Measurements from ENCODE around the gene DNER.
"Not testable (repeated sequence)": the region's sequence is repeated elsewhere in the genome, so short reads cannot be mapped to it uniquely, and the experiment has no call there.

DNER gene

DNA sequence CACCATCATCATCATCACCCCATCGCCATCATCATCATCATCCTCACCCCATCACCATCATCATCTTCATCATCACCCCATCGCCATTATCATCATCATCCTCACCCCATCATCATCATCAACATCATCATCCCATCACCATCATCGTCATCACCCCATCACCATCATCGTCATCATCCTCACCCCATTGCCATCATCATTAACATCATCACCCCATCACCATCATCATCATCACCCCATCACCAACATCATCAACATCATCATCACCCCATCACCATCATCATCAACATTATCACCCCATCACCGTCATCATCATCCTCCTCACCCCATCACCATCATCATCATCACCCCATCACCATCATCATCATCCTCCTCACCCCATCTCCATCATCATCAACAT lies 151.0 kb downstream of the DNER start:
- DNase-seq (ENCODE audit: low read depth), result no peak

DNA sequence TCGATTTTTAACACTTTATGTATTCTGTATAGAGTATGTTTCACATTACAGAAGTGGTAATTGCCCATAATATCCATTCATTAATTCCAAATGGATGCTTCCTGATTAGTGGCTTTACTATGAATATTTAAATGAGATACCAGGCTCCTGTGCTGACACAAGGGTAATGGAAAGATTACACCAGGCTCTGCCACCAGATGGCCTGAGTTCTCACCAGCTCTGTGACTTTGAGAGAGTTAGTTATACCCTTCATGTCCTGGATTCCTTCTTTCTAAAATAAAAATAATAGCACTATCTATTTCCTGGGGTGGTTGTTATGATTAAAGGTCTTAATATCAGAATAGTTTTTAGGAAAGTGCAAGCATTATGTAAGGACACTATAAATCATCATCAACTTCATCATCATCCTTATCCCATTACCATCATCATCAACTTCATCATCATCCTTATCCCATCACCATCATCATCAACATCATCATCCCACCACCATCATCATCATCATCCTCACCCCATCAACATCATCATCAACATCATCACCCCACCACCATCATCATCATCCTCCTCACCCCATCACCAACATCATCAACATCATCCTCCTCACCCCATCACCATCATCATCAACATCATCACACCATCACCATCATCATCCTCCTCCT lies 151.8 kb downstream of the DNER start:
- DNase-seq (ENCODE audit: low read depth), result no peak

DNA sequence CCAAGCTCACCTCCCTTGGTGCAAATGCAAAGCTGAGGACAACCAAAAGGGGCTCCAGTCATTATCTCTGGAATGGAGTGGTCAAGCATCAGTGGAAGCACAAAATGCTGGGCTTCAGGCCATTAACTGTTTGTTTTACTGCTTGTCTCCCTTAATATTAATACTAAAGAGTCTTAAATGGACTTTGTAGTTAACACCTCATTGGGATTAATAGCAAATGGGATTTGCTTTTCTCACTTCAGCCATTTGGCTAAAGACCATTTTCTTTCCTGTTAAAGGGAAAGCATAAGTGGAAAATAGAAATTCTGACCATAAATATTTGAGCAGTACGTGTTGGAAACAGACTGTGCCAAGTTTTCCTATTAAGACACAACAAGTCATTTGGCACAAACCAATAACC lies 154.4 kb downstream of the DNER start:
- DNase-seq (ENCODE audit: low read depth), result no peak

DNA sequence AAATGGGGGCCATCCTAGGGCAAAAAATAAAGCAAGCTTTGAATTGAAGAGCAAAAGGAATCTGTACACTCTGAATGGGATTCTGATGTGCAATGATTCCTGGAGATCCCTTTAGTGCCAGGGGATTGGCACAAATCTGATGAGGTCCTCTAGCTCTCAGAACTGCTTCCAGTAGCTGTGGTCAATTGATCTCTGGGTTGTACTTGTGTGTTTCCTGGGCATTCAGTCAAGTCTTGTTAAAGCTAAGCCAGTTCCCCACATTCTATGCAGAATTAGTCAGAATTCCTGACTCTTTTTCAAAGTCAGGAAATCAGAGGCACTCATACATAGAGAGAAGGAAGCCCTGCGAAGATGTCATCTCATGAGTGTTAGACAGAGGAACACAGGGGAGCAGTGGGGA lies 161.3 kb downstream of the DNER start:
- no peak for DNase-seq (ENCODE audit: low read depth)

DNA sequence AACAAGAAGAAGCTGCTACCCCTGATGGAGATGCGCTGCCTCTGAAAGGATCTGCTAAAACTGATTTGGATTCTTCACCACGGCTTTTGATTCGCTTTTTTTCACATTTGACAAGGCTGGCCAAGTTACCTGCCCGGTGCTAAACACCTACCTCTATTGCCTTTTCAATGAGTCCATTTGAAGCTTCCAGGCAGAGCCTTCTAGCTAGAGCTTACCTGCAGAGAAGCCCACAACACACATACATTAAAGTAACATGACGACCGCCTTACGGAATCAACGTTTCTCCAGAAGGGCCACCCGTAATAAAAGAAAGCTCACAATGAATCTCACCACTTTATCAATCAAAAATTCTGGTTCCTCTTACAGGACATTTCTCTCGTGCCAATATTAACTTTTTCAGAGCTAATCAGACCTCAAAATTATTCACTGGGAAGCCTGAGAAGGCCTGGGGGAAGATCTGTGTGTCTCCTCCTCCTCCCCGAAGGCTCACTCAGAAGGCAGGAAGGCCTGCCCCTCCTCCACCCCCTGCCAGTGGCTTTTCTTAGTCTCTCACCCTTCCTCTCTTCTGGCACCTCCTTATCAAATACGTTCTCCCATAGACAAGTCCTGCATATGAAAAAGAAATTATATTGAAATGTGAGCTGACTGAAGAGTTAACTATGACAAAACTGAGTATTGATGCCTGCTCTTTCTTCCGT lies 171.0 kb downstream of the DNER start:
- no peak for DNase-seq (ENCODE audit: low read depth)

DNA sequence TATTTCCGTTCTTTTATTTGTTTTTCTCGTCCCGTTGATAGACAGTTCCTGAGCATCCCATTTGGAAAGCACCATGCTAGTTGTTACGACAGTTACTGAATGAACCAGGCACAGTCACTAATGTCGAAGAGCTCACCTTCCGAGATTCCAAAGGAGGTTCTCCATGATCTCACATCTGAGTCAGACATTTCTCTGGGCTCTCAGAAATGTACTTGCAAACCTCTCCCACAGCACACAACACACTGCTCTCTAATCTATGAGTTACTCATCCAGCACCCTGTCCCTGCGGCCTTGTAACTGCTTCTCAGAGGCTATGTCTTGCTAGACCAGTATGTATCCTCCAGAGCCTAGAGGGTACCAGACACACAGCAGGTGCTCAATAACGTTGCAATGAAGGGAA lies 174.7 kb downstream of the DNER start:
- no peak for DNase-seq (ENCODE audit: low read depth)

DNA sequence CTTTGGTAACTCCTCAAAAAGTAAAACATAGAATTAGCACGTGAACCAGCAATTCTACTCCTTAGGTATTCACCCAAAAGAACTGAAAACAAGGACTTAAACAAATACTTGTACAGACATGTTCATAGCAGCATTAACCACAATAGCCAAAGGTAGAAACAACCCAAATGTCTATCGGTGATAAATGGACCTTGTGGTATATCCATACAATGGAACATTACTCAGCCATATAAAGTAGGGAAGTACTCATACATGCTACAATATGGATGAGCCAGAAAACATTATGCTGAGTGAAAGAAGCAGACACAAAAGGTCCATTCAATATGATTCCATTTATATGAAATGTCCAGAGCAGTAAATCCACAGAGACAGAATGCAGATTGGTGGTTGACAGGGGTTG lies 182.8 kb downstream of the DNER start:
- no peak for DNase-seq (ENCODE audit: low read depth)

DNA sequence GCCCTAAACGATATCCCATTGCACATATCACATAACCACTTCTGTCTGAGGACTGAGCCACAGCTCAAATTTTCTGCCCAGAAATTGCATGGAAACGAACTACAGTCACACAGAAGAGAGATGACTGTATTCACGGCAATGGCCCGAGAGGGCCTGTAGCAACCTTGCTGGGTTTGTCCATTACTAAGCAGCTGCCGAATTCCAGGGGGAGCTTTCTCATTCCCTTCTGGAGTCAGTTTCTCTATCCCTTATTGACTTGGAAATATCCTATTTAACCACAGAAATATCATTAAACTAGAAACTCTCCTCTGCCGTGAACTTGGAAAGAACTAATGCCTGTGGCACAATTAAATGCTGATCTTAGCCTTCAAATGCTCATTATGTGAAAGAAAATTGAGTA lies 183.9 kb downstream of the DNER start:
- no peak for DNase-seq (ENCODE audit: low read depth)

DNA sequence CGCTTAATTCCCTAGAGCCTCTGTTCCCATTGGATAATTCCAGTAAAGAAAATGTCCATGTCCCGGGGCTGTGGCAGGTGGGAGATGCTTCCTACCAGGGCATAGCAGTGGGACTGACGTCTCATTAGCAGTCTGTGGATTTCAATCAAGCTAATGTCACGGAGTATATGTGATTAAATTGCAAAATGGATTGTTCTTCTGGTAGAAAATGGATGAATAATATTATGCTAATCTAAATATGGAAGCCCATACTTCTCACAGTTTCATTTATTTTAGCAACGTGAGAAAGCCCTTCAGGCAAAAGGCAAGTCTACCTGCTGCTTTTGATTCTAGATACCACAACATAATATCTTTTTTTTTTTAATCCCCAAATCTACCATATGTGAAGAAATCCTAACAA lies 185.5 kb downstream of the DNER start:
- no peak for DNase-seq (ENCODE audit: low read depth)

DNA sequence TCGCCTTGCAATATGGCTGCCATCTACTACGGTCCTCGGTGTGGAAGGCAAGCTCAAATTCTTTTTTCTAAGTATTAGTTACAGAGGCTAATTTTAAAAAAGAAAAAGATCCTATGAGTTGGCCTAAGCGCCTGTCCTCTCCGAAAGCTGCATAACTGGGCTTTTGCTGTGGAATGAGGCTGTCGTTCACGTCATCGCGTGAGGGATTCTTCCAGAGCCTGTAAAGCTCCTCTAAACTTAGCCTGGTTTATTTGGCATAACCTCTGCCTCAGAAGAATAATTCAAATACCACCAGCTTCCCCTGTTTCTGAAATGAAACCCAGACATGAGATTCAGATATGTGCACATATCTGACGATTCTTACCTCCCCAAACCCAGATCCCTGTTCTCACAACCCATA lies 187.4 kb downstream of the DNER start:
- no peak for DNase-seq (ENCODE audit: low read depth)

DNA sequence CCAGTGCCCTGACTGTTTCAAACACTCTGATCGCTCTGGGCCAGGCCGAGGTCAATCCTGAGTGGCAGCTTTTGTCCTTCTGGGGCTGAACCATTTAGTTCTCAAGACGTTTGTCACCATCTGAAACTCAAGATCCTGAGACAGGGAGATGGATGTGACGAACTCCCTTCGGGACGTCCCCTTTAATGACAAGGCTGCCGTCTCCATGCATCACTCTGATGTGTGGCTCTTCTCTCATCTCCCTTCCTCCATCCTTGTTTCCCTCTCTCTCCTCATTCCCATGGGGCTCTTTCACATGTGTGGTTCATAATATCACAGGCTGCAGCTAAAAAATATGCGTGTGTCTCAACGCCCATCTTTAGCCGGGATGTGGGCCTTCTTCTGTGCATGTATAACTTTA lies 189.6 kb downstream of the DNER start:
- DNase-seq (ENCODE audit: low read depth), result no peak

DNA sequence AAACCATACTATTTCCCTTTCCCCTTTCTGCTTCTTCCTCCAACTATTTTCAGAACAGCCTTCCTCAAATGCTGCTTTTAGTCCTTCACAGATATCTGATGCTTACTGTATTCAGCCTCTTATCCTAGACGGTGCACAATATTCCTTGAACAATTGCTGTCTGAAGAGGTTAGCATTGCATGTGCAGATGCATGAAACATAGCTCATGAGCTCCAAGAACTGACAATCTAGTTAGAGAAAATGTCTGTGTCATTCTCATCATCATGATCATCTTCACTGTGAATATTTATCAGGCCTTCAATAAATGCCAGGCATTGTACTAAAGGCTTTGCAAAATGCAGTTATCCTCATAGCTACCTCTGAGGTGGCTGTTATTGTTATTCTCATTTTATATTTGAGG lies 190.7 kb downstream of the DNER start:
- DNase-seq (ENCODE audit: low read depth), result no peak

DNA sequence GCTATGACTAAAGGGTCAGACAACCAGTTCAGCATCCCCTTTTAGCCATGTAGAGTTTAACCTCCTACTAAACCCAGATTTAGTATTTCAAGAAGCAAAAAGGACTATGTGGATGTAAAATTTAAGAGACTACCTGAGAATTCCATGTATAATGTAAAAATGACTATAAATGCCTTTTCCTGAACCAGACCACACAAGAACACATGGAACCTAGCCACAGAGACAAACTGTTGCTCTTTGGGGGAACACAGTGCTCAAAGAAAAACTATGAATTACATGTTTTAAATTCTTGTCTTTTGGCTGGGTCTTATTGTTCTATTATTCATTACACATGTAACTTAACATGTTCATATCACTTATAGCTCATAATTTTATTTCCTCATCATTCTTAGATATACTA lies 192.8 kb downstream of the DNER start:
- no peak for DNase-seq (ENCODE audit: low read depth)

DNA sequence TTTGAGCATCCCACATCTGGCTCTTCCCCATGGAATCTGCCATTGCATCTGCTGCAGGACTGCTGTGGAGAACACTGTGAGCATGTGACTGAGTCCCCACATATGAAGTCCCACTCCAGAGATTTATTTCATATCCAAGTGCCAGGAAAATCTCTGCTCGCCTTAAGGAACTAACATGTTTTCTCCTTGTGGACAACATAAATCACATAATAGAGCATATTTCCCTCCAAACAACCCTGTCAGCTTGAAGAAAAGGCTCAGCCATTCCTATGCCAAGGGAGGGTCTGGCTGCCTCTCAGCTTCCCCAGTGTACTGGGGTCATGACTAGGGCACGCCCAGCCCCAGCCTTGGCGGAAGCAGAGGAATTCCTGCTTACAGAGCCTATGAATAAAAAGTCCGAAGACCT lies 193.7 kb downstream of the DNER start:
- DNase-seq (ENCODE audit: low read depth), result no peak

DNA sequence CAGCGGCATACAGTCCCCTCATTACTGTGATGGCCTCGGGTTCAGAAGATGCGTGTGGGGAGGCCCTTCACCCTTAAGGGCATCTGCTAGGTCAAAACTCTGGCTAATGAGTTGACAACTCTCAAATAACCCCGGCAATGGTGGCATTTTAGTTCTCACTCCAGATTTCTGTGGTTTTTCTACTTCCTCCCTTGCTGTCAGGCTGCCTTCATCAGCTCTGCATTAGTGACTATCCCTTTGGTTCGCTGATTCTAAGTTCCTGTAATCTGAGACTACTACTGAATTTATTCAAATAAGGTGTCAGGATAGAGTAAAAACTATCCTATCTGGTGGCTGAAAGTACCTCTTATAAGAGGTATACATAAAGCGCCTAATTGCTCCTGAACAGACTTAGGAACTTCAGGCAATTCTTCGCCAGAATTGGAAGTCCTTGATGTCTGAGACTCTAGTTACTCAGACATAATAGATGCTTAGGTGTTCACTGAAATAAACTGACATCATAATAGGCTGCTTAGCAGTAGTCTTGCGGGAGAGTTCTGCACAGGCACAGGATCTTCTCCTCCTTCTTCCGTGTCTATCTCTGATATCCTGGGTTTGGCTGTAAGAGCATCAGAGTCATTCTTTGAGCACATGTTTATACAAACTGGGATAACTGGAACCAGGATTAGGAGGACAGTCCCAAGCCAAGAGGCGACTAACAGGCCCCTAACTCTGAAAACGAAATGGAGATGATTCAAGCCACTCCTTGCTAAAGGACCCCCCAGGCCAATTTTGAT lies 194.5 kb downstream of the DNER start:
- no peak for DNase-seq (ENCODE audit: low read depth)

DNA sequence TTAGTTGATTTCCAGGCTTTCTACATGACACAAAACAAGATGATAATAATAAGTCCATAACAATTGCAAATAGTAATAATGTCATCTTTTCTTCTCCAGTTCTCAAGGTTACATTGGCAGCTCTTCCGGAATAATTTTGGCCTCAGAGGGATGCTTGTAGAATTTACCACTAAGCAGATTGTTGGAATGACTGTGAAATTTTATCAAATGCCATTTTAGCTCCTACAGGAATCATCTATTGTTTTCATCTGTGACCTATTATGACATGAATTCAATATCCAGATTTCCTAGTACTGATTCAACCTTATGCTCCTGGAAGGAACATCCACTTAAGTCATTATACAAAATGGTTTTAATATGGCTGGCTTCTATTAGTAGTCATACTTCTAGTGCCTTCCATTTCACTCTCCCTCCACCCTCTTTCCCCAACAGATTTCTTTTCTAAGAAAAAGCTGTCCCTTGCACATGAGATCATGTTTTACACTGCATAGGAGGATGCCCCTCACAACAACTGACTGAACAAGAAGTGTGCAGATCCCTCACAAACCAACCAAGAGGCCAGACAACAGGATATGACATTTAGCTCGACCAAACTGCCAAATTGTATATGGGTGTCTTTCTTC lies 200.0 kb downstream of the DNER start:
- DNase-seq (ENCODE audit: low read depth), result no peak

DNA sequence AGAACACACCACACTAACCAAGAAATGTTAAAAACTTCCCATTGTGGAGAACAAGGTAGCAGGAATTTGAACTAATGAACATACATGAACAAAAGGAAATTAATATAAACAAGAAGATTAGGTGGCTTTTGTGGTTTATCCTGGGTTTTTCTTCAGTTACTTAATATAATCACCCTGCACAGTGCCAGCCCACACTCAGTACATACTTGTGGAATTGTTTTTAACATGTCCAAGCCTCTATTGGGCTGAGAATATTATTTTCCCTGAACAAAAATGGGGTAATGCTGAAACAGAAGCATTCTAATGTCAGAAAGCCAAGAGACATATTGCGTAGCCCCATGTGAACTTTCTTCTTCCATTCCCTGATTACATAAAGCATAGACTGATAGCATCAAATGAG lies 202.8 kb downstream of the DNER start:
- no peak for DNase-seq (ENCODE audit: low read depth)

DNA sequence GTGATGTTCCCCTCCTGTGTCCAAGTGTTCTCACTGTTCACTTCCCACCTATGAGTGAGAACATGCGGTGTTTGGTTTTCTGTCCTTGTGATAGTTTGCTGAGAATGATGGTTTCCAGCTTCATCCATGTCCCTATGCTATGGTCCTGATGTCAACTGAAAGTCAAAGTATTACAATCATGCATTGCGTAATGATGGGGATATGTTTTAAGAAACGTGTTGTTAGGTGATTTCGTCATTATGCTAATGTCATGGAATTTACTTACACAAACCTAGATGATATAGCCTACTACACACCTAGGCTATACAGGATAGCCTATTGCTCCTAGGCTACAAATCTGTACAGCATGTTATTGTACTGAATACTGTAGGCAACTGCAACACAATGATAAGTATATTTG lies 207.7 kb downstream of the DNER start:
- not testable (repeated sequence) for DNase-seq (ENCODE audit: low read depth)

DNA sequence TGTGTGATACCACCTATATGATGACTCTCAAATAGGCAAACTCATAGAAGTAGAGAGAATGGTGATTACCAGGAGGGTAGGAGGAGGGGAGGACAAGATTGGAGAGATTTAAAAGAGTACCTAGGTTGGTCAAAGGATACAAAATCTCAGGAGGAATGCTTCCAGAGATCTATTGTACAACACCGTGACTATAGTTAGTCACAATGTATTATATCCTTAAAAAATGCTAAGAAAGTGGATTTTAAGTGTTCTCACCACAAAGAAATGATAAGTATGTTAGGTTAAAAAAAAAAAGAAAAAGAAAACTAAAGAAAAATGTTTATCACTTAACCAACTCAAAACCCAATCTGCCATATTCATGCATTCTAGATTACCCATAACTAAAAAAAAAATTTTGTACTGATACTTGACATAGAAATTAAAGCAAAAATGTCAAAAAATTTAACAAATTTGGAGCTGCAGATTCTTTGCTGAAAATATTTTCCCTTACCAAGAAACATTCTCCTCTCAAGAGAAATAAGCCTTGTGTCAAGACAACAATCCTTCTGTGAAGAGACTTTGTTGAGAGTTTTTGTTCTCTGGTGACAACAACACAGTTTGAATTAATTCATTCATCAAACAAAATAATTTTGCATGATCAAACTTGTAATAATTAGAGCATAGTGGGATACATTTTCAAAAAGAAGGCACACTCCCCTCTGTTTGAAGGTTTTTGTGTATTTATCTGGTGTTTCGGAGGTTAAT lies 213.1 kb downstream of the DNER start:
- DNase-seq (ENCODE audit: low read depth), result no peak

DNA sequence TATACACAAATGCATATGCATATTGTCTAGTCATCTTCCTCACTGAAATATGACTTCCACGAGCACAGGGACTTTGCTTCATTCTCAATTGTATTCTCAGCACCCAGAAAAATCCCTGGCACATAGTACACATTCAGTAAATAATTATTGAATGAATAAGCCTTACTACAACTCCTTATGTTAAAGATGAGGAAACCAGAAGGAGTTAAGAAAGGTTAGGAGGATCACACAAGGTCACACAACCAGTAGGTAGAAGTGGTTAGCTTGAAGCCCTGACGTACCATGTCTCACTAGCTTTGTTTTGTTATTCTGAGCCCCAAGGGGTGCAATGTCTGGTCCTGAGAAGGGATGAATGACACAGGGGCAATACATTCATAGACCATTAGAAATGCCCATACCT lies 222.3 kb downstream of the DNER start:
- DNase-seq (ENCODE audit: low read depth), result peak; percentile 50

DNA sequence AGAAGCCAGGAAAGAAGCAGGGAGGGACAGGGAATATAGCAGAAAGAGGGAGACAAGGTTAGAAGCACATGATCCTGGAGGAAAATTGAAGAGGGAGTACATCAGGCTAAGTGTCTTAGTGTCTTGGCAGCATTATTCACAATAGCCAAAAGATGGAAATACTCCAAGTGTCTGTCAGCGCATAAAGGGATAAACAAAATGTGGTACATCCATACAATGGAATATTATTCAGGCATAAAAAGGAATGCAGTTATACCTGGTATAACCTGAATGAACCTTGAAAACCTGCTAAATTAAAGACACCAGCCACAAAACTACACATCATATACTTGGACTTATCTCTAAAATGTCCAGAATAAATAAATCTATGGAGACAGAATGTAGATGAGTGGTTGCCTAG lies 224.2 kb downstream of the DNER start:
- DNase-seq (ENCODE audit: low read depth), result no peak

DNA sequence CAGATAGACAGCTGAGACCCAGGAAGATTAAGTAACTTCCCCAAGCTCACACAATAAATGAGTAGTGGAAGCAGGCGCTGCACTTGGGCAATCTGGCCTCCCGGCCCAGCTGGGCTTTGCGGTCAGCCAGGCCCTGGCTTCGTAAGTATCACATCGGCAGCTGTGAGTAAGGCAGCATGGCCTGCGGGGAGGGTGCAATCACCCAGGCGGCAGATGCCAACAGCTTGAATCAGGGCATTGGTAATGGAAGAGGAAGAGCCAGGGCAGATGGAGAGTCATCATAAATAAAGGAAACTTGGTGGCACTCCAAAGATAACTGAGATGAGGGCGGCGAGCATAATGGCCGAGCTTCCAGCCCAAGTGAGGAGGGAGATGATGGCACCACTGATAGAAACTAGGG lies 225.3 kb downstream of the DNER start:
- peak; percentile 80 for DNase-seq (ENCODE audit: low read depth)

Measured in HS-27A (cell line).